Measurements from ENCODE around the gene C6orf132. TPM values are rescaled to one million over a fixed set of nuclear protein-coding genes. Genes with fewer than 3 reads are reported as not detected.
"Not testable (repeated sequence)": the region's sequence is repeated elsewhere in the genome, so short reads cannot be mapped to it uniquely, and the experiment has no call there.

Gene C6orf132, protein sequence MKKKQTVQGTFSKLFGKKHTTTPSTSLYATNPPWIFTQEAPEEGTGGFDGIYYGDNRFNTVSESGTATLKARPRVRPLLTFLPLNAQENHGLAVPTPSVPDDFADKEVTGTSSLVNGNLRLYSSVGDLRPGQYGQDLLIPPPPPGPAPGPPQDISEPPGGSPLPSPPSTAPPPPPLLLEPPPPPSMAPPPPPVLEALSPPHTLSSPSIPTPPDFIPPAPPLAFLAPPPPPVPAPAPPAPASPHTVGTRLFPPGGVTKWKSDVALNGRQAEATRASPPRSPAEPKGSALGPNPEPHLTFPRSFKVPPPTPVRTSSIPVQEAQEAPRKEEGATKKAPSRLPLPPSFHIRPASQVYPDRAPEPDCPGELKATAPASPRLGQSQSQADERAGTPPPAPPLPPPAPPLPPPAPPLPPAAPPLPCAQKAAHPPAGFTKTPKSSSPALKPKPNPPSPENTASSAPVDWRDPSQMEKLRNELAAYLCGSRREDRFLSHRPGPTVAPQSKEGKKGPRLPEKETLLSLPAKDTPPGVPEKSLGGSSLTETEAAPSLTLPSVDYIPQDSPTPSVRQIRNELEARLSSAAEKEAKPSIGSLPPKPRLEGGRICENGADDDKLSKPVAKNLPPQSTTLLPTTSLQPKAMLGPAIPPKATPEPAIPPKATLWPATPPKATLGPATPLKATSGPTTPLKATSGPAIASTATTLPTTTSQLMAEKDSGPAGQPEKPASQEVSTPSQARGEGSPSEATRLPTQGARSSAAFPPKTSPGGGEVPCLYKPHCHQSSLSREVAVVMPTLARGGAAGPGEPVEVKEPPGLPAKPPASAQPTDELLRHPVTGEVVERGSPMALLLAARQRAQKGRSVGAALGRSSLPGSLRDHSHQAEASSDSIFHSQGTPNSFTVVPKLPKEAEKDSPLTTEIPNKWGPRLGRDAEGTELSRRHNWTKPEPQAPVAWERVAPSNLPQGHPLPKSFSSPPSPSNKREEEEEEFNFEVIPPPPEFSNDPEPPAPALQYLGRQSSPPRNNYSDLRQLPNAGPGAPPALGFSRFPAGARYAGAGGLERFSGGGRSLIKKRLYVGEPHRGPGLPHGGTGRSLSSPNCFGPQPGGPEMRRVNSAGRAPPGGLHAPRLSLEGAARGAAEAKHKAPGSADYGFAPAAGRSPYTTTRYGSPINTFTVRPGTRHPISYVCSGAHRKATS
- not detected in 2 replicates for total RNA-seq (2014; rRNA removed; shearing (Covaris generic))
- not detected in 2 replicates for polyA plus RNA-seq (2014; cell fraction: nucleus; rRNA removed)

- DNase-seq (ENCODE audit: extremely low read depth, low read depth): no peak
Measured at GRCh38 chr6:42142118-42142835, at the start of gene C6orf132. Gene C6orf132, minus strand, starts transcription at chr6:42142620. Its CDS starts 176 bp downstream, at chr6:42142444.

- no peak for DNase-seq (ENCODE audit: extremely low read depth, low read depth)
Measured at GRCh38 chr6:42190554-42191183, 48.2 kb upstream of the C6orf132 start.

GRCh38 chr6:42188406-42188805 is 46.0 kb upstream of the C6orf132 start:
- DNase-seq (ENCODE audit: extremely low read depth, low read depth): no peak

DNA sequence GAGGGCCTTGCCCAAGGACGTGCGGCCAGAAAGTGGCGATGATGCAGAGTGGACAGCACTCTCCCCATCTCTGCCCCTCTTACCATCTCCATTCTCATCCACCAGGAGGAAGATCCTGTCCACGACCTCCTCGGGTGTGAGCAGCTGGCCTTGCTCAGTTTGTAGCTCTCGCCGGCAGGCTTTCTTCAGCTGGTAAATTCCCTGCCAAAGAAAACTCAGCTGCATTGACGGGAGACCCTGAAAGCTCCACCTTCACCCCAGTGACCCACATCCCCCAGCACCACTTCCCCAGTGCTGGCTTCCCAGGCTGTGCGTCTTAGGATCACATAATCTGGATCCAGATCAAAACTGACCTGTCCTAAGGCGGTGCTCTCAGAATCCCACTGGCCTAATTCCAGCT is 43.2 kb upstream of the C6orf132 start:
- DNase-seq (ENCODE audit: extremely low read depth, low read depth): no peak

- DNase-seq (ENCODE audit: extremely low read depth, low read depth): no peak
Measured at GRCh38 chr6:42184475-42184874, 42.1 kb upstream of the C6orf132 start.

DNA sequence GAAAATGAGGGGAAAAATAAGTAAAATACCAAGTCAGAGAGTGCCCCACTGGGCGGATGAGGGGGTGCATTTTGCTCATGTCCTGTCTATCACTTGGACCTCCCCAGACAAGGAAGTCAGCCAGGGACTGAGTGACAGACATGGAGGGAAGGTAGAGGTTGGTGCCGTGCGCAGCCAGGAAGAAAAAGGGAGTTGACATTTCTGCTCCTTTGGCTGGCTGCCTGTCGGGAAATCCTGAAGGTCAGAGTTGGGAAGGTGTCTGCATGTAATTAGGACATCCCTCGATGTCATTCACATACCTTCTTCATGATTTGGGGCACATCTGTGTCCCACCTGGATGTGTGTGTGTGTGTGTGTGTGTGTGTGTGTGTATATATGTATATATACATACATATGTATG is 39.7 kb upstream of the C6orf132 start:
- DNase-seq (ENCODE audit: extremely low read depth, low read depth): no peak

GRCh38 chr6:42179945-42180313 is 37.5 kb upstream of the C6orf132 start:
- DNase-seq (ENCODE audit: extremely low read depth, low read depth): no peak

GRCh38 chr6:42179261-42179944 is 37.0 kb upstream of the C6orf132 start:
- DNase-seq (ENCODE audit: extremely low read depth, low read depth): no peak

GRCh38 chr6:42177514-42178364 is 35.3 kb upstream of the C6orf132 start:
- DNase-seq (ENCODE audit: extremely low read depth, low read depth): no peak

DNA sequence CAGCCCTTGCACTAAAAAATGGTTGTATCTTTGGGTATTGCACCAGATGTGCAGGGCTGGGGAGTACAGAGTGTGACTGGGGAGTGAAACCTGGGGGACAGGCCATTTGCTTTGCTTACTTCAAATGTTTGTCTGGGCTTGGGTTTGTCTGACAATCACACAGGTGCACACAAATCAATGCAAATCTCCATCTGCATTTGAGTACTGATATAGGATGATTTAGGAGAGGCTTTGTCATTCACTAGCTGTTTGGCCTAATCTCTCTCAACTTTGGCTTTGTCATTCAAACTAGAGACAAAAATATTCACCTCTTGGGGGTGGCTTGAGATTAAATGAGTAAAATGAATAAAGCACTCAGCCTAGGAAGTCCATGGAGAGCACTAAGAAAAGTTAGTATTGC is 34.6 kb upstream of the C6orf132 start:
- no peak for DNase-seq (ENCODE audit: extremely low read depth, low read depth)

GRCh38 chr6:42175860-42176259 is 33.4 kb upstream of the C6orf132 start:
- DNase-seq (ENCODE audit: extremely low read depth, low read depth): no peak

DNA sequence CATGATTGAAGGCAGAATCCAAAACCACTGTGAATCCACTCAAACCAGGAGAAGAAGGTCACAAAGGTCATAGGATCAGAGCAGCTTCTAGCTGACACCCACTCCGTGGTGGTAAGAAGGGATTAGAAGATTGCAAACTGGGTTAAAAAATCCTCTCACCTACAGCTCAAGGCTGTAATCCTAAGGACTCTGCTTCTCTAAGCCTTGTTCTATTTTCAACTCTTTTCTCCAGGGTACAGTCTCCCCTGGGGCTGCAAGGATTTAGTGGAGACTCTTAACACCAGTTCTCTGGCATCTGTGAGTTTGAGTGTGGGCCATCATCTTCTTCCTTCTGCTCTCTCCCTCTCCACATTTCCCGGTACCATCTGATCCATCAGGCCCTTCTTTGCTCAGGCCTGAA is 30.7 kb upstream of the C6orf132 start, which contains the start of gene GUCA1A:
Gene GUCA1A (plus strand): TSS at position 264 of the 400 bp plus-strand sequence. CDS start 250 bp downstream, outside the sequence.
- DNase-seq (ENCODE audit: extremely low read depth, low read depth): no peak

DNA sequence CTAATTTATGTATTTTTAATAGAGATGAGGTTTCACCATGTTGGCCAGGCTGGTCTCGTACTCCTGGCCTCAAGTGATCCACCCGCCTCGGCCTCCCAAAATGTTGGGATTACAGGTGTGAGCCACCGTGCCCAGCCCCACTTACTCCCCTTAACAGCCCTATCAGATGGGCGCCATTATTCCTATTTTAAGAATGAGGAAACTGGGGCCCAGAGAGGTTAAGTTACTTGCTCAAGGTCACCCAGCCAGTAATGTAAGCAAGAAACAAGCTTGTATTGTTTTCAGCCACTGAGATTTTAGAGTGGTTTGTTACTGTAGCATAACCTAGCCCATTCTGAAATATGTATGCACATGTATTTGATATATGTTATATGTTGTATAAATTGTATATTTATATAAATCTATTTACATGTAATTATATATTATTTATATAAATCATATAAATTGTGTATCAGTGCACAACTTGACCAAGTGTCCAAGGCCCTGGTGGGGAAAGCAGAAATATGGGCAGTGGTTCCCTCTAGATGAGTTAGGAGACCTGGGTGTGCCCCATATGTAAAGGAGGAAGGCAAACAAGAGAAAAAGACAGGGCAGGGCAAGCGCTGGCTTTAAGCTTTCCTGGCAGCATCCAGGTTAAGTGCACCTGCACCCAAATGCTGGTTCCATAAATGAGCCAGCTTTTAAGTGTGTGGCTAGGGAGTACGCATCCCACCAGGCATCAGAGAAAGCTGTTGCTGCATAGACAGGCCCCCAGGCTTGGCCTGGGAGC is 29.6 kb upstream of the C6orf132 start:
- DNase-seq (ENCODE audit: extremely low read depth, low read depth): no peak

GRCh38 chr6:42169780-42170179 is 27.4 kb upstream of the C6orf132 start:
- not testable (repeated sequence) for DNase-seq (ENCODE audit: extremely low read depth, low read depth)

- DNase-seq (ENCODE audit: extremely low read depth, low read depth): no peak
Measured at GRCh38 chr6:42168650-42169049, 26.2 kb upstream of the C6orf132 start.

DNA sequence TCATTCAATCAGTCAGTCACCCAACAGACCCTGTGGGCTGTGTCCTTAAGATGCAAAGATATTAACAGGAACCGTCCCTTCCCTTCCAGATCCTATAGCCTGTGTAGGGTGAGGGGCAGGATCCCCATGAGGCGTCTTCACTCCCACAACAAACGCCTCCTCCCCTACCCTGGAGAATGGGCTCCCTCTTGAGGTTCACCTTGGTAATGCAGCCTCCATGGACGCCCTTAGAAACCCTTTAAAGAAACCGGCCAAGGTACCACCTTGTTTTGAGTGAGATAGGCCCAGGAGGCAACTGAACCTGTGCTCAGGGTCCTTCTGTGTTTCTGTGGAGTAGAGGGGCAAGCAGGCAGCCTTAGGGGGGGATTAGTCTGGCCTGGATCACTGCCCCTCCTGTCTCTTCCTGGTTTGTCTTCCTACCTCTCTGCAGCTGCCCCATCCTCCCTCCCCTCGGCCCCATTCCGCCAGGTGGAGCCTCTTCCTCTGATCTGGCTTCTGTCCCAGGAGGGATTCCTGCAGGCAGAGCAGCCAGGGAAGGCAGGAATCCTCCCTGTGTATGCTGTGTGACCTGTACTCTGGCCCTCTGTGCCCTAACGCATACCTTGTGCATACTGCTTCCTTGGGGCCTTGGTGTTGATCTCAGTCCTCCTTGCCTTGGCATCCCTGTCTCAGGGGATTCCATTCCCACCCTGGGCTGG is 24.2 kb upstream of the C6orf132 start:
- peak; percentile 61 for DNase-seq (ENCODE audit: extremely low read depth, low read depth)

DNA sequence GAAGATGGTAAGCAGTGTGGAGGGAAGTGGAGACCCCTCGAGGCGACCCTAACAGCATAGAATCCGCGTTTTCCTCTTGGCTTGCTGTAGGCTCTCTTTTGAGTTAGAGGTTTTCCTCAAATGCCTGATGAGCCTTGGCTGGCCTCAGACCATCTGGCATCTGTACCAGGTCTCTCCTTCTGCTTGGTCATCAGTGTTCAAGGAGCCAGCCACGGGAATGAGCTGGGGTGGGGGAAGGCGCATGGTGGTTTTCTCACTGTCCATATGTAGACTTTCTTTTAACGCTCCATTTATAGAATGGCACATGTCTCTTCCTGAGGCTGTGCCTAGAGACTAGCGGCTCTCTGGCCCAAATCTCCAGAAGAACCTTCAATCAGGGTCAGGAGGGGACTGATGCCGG is 22.6 kb upstream of the C6orf132 start:
- DNase-seq (ENCODE audit: extremely low read depth, low read depth): no peak
